Endothelial cell of umbilical vein (primary cell): Measurements from ENCODE around the gene ZNF595. TPM values are rescaled to one million over a fixed set of nuclear protein-coding genes. Genes with fewer than 3 reads are reported as not detected.
A peak's percentile ranks its signal among the peaks of the same experiment; 100 is the strongest.
"Not testable (repeated sequence)": the region's sequence is repeated elsewhere in the genome, so short reads cannot be mapped to it uniquely, and the experiment has no call there.

Experiments used
- BruUV-seq: library from RNA; stranded (reverse); fragments of 400-500 nt; replicated peaks from 2 replicates; lab custom pipeline; 2021; lab: Mats Ljungman, UMichigan
- CTCF ChIA-PET: fragments of 300-600, 350-600 bp; sonication (Branson Sonifier 250); formaldehyde crosslinking; loops from one replicate; lab custom pipeline; 2021; ENCODE audit warnings: antibody characterized with exemption, inconsistent platforms; lab: Charles Lee
- POLR2A ChIA-PET: fragments of 300-600, 350-600 bp; sonication (Branson Sonifier 250); formaldehyde crosslinking; loops from one replicate; lab custom pipeline; 2021; ENCODE audit warnings: antibody characterized with exemption, inconsistent platforms; lab: Charles Lee
- DNase-seq: peaks from one replicate; pipeline ENCODE4 v3.0.0-alpha.2; 2011; ENCODE audit warnings: low read depth, low spot score
- FAIRE-seq: peaks from 2 replicates; lab custom pipeline; 2011; peaks lifted over from hg19 to GRCh38; lab: Jason Lieb, UNC
- H2AFZ ChIP-seq: 2 replicates; pipeline ENCODE4 v1.6.0; 2012; ENCODE audit warnings: low read depth, low read length, control low read depth, inconsistent platforms
- H3K27ac ChIP-seq: 2 replicates; pipeline ENCODE4 v1.5.1; 2011; ENCODE audit warnings: low read depth, mild to moderate bottlenecking, control low read depth, low read length, moderate library complexity; ENCODE audit not compliant: insufficient read depth
- H3K27me3 ChIP-seq, 2 experiments: 2 replicates each; pipeline versions ENCODE4 v1.6.0 to v1.6.1; 2011; ENCODE audit warnings: low read length in 2 of 2, mixed read lengths in 1 of 2; ENCODE audit not compliant: control insufficient read depth in 2 of 2, insufficient read depth in 2 of 2
- H3K36me3 ChIP-seq, 2 experiments: 2 replicates in 1 of 2; 3 replicates in 1 of 2; pipeline ENCODE4 v1.5.1; 2011; ENCODE audit warnings: low read length in 2 of 2, mild to moderate bottlenecking in 1 of 2, moderate library complexity in 1 of 2; ENCODE audit not compliant: control insufficient read depth in 2 of 2, insufficient read depth in 2 of 2; ENCODE audit errors: extremely low read depth in 1 of 2
- H3K4me1 ChIP-seq: 3 replicates; pipeline ENCODE4 v1.5.1; 2011; ENCODE audit warnings: mild to moderate bottlenecking, low read length; ENCODE audit not compliant: control insufficient read depth, insufficient read depth; ENCODE audit errors: extremely low read depth
- H3K4me2 ChIP-seq: 2 replicates; pipeline ENCODE4 v1.6.1; 2011; ENCODE audit warnings: low read length, control low read depth, mixed read lengths; ENCODE audit not compliant: insufficient read depth
- H3K4me3 ChIP-seq, 3 experiments: fragments of 200-600 bp in 1 of 3; sonication (generic), shearing (Covaris generic) in 1 of 3; replicated peaks in 1 of 3; 2 replicates each; pipeline ENCODE4 v1.5.1; 2011 to 2016; ENCODE audit warnings: control low read depth in 3 of 3, low read length in 3 of 3, mild to moderate bottlenecking in 2 of 3, inconsistent platforms in 1 of 3, low read depth in 1 of 3, moderate library complexity in 1 of 3; ENCODE audit not compliant: insufficient read depth in 1 of 3
- H3K79me2 ChIP-seq: 2 replicates; pipeline ENCODE4 v1.6.0; 2012; ENCODE audit warnings: low read length, inconsistent platforms; ENCODE audit not compliant: control insufficient read depth, insufficient read depth
- H3K9ac ChIP-seq: replicated peaks from 2 replicates; pipeline ENCODE3; 2011; ENCODE audit warnings: low read length, control low read depth; ENCODE audit not compliant: insufficient read depth; ENCODE audit errors: extremely low read depth
- H3K9me1 ChIP-seq: replicated peaks from 3 replicates; pipeline ENCODE4 v1.6.0; 2011; ENCODE audit warnings: mild to moderate bottlenecking, low read length; ENCODE audit not compliant: control insufficient read depth, insufficient read depth; ENCODE audit errors: extremely low read depth
- H3K9me3 ChIP-seq: replicated peaks from 2 replicates; pipeline ENCODE4 v1.5.1; 2012; ENCODE audit warnings: low read length, inconsistent platforms; ENCODE audit not compliant: control insufficient read depth, insufficient read depth
- H4K20me1 ChIP-seq: replicated peaks from 2 replicates; pipeline ENCODE3; 2011; ENCODE audit warnings: mild to moderate bottlenecking, low read length; ENCODE audit not compliant: control insufficient read depth, insufficient read depth; ENCODE audit errors: extremely low read depth
- CTCF ChIP-seq, 2 donors: IDR thresholded peaks; 1 replicate in 1 of 2; 2 replicates in 1 of 2; pipeline ENCODE4 v1.5.1; 2011; ENCODE audit warnings: low read length in 2 of 2, mild to moderate bottlenecking in 2 of 2, moderate library complexity in 2 of 2, control low read depth in 1 of 2, inconsistent platforms in 1 of 2, low read depth in 1 of 2; ENCODE audit not compliant: insufficient read depth in 1 of 2; ENCODE audit errors: extremely low read depth in 1 of 2
- FOS ChIP-seq: IDR thresholded peaks from 2 replicates; pipeline ENCODE4 v1.6.1; 2011; ENCODE audit warnings: mild to moderate bottlenecking, low read length, moderate library complexity, borderline replicate concordance; ENCODE audit not compliant: insufficient read depth
- JUN ChIP-seq: IDR thresholded peaks from 2 replicates; pipeline ENCODE4 v1.6.1; 2011; ENCODE audit warnings: borderline replicate concordance, low read depth; ENCODE audit not compliant: insufficient read length, insufficient read depth
- MAX ChIP-seq: IDR thresholded peaks from 2 replicates; pipeline ENCODE4 v1.6.1; 2011; ENCODE audit not compliant: insufficient read depth, insufficient read length
- MYC ChIP-seq: IDR thresholded peaks from one replicate; pipeline ENCODE4 v1.6.1; 2011; ENCODE audit warnings: mild to moderate bottlenecking, low read depth, low read length
- POLR2A ChIP-seq: IDR thresholded peaks from 2 replicates; pipeline ENCODE4 v1.6.1; 2012; ENCODE audit warnings: low read depth, mild to moderate bottlenecking, control low read depth, low read length
- POLR2AphosphoS5 ChIP-seq: IDR thresholded peaks from 2 replicates; pipeline ENCODE4 v1.6.1; 2012; ENCODE audit warnings: low read depth, mild to moderate bottlenecking, control low read depth, low read length, moderate library complexity; ENCODE audit not compliant: insufficient read depth
- dilution Hi-C: fragments of 300-500 bp; cut with MboI; formaldehyde crosslinking; loops from one replicate; pipeline ENCODE4 v1.15.0; 2019; ENCODE audit warnings: low sequenced_read_pairs; ENCODE audit not compliant: extremely low pct_ligation_motif_present
- intact Hi-C: fragments of 100-400 bp; cut with micrococcal nuclease; formaldehyde crosslinking; loops from one replicate; pipeline ENCODE4 v1.10.0; 2022
- polyA plus RNA-seq, 4 experiments: library from polyadenylated mRNA; depleted of rRNA in 3 of 4; stranded (reverse) in 3 of 4; unstranded in 1 of 4; fragments of >200 nt; gene quantifications; 2 replicates each; pipeline versions ENCODE4 v1.2.1 to v1.2.3, GENCODE V29; 2011 to 2012; ENCODE audit warnings: missing spikeins in 1 of 4
- total RNA-seq: library from RNA; stranded (reverse); gene quantifications from 2 replicates; pipeline ENCODE4 v1.2.3, GENCODE V29; 2021

Gene ZNF595
- total and polyA plus RNA-seq, 2 donors (not counting 3 experiments of a cell fraction or from before 2014, with no cell fraction given), result 1.8 to 11.1 TPM

- Histone ChIP-seq H3K9ac (no peak overlapping the region), H3K79me2 (peaks cover 16% of the 10 kb centered on the region), H3K27me3 (no peaks in the 10 kb centered on the region), H3K36me3 (no peaks in the 10 kb centered on the region), H4K20me1 (no peaks in the 10 kb centered on the region), H3K27ac (no peak overlapping the region), H2AFZ (no peak overlapping the region), H3K4me1 (peaks cover 7% of the 10 kb centered on the region), H3K4me2 (no peak overlapping the region), H3K4me3 (no peak overlapping the region), H3K9me1 (no peaks in the 10 kb centered on the region), H3K9me3 (no peaks in the 10 kb centered on the region)
- ChIA-PET CTCF (no interaction called here), POLR2A (no interaction called here)
- intact Hi-C loops (loop anchor here (5.0 kb wide), 2 partner anchors 91 to 351 kb away; no protein-coding TSS in a partner anchor), dilution Hi-C loops (no loop called here)
- DNase-seq, result no peak
- TF ChIP-seq POLR2A (no peak), MAX (no peak), POLR2AphosphoS5 (no peak), JUN (no peak), CTCF (IDR thresholded peaks at IDR 0.05; ENCODE audit: extremely low read depth in 1 of 2, insufficient read depth in 1 of 2, low read depth in 1 of 2, low read length in 2 of 2) (no peak), FOS (no peak), MYC (no peak)
- BruUV-seq, result no TSS peak
- FAIRE-seq, result no peak
Observed at GRCh38 chr4:121408-122084, 68.4 kb downstream of the ZNF595 start.

- H3K4me1 ChIP-seq, H3K9me3 ChIP-seq, POLR2A ChIA-PET, H3K36me3 ChIP-seq, H3K9ac ChIP-seq, BruUV-seq, H3K9me1 ChIP-seq, FAIRE-seq, H4K20me1 ChIP-seq, H3K27ac ChIP-seq, dilution Hi-C loops, DNase-seq, H3K27me3 ChIP-seq: not testable (repeated sequence)
- H3K4me3 ChIP-seq, result peak overlapping the region in 1 of 3 experiments; percentile 12
- H2AFZ ChIP-seq, result peak overlapping the region; percentile 70
- intact Hi-C loops, result loop anchor here (5.0 kb wide), 2 partner anchors 88 to 348 kb away; no protein-coding TSS in a partner anchor
- peaks cover 19% of the 10 kb centered on the region for H3K79me2 ChIP-seq
- peak overlapping the region; percentile 47 for H3K4me2 ChIP-seq
- CTCF ChIA-PET, result interaction anchor here (1.1 to 1.7 kb wide), 2 partner anchors 89 to 118 kb away, joined by 4 read pairs; no protein-coding TSS in a partner anchor
Observed at GRCh38 chr4:123922-124274, 70.8 kb downstream of the ZNF595 start.
